ENCODE data around the gene COL11A2.

COL11A2 gene

GRCh38 chr6:33116841-33117711, 75.2 kb downstream of the COL11A2 start:
- DNase-seq (ENCODE audit: low read depth) = no peak
- no peak overlapping the region for H3K4me3 ChIP-seq (ENCODE audit: low read depth, low read length)
- TF ChIP-seq MYC (IDR thresholded peaks at IDR 0.05; ENCODE audit: low read depth, low read length) (no peak), CTCF (IDR thresholded peaks at IDR 0.05; ENCODE audit: low read depth, low read length) (no peak), POLR2A (IDR thresholded peaks at IDR 0.05; ENCODE audit: extremely low read depth, insufficient read length) (no peak), MAX (IDR thresholded peaks at IDR 0.05; ENCODE audit: low read depth, low read length) (no peak)

GRCh38 chr6:33116417-33116816, 75.8 kb downstream of the COL11A2 start:
- no peak for DNase-seq (ENCODE audit: low read depth)
- H3K4me3 ChIP-seq (ENCODE audit: low read depth, low read length) = no peak overlapping the region
- no peak for TF ChIP-seq MYC (IDR thresholded peaks at IDR 0.05; ENCODE audit: low read depth, low read length)
- TF ChIP-seq MAX (IDR thresholded peaks at IDR 0.05; ENCODE audit: low read depth, low read length) = no peak
- no peak for TF ChIP-seq CTCF (IDR thresholded peaks at IDR 0.05; ENCODE audit: low read depth, low read length)
- TF ChIP-seq POLR2A (IDR thresholded peaks at IDR 0.05; ENCODE audit: extremely low read depth, insufficient read length) = no peak

GRCh38 chr6:33114406-33114805, 77.9 kb downstream of the COL11A2 start:
- peak; percentile 60 for DNase-seq (ENCODE audit: low read depth)
- no peak overlapping the region for H3K4me3 ChIP-seq (ENCODE audit: low read depth, low read length)
- TF ChIP-seq MAX (IDR thresholded peaks at IDR 0.05; ENCODE audit: low read depth, low read length) (no peak), CTCF (IDR thresholded peaks at IDR 0.05; ENCODE audit: low read depth, low read length) (no peak), MYC (IDR thresholded peaks at IDR 0.05; ENCODE audit: low read depth, low read length) (no peak), POLR2A (IDR thresholded peaks at IDR 0.05; ENCODE audit: extremely low read depth, insufficient read length) (no peak)

- DNase-seq (ENCODE audit: low read depth) = no peak
- TF ChIP-seq CTCF (IDR thresholded peaks at IDR 0.05; ENCODE audit: low read depth, low read length) = no peak
- H3K4me3 ChIP-seq (ENCODE audit: low read depth, low read length) = no peak overlapping the region
Observed at GRCh38 chr6:33113755-33114154, 78.5 kb downstream of the COL11A2 start.

Measured in NB4 (cell line).